ENCODE measurements around the gene LPP.

LPP gene

DNA sequence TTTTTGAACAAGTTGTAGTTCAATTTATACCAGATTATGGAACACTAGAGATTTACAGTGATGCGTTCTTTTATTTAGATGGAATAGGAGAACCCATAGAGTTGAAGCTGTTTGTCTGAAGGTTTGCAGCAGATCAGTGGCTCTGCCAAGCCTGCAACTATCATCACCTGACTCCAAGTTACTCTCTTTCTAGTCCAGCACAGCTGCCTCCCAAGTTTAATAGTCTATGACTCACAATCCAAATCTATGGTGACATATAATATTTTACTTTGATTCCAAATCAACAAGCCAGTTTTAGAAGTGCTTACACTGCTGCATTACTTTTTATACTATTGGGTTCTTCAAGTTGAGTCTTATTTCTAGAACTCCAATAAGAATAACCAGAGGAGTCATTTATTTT is 400.4 kb downstream of the LPP start:
- DNase-seq (ENCODE audit: low spot score) = no peak

DNA sequence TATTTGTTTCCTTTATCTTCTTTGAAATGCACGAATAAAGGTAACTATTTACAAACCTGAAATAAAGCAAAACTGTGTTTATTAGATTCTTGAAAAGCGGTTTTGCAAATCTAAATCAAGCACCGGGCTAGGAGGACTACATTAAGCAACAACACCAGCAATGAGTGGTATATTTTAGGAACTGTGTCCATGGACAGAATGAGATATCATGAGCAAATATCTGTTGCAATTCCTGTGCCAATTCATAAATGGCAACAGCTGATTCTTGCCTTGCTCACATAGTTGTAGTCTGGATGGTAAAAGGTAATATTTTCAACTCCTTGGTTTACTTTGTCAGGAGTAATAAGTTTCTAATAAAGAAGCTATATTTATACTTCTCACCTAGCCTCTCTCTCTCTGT is 403.3 kb downstream of the LPP start:
- DNase-seq (ENCODE audit: low spot score) = no peak

DNA sequence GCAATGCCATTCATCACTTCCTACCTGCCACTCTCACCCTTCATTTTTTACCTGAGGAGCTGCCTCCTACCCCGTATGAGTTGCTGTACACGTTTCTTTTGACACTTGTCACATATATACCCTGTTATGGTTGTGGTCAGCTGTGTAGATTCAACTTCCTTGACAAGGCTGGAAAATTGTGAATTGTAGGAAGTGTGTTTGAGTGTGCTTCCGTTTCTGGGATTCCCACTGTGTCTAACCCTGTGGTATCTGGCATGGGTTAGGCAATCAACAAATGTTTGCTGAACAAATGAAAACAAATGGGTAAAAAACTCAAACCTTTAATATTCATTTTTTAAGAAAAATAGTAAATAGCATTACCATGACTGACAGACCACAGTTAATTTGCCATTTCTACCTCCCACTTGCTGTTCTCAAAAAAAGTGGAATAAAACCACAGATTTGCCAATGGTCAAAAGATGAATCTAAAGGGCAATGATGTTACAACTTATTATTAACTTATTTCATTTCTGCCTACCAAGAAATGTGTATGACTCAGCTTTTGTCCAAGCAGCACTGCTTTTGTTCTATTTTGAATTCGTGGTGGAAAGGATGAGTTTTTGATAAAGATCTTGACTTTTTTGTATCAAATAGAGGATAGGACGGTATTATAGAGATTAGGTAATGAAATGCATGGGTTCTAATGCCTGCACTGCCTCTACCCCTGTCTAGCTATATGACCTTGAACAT is 404.6 kb downstream of the LPP start:
- DNase-seq (ENCODE audit: low spot score) = no peak

DNA sequence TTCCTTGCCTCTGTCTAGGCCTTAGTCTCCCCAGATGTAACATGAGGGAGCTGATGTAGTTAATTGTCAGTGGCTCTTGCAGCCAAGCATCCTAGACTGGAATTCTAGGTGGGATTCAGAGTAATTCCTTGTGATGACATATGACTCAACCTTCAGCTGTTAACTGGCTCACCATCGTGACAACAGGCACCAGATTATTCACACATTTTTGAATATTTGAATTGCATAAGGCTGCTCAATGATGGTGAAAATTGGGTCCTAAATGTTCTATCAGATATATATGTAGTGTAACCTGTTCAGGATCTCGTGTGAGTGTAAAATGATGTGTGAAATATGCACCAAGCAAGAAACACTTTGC is 405.1 kb downstream of the LPP start:
- no peak for DNase-seq (ENCODE audit: low spot score)

DNA sequence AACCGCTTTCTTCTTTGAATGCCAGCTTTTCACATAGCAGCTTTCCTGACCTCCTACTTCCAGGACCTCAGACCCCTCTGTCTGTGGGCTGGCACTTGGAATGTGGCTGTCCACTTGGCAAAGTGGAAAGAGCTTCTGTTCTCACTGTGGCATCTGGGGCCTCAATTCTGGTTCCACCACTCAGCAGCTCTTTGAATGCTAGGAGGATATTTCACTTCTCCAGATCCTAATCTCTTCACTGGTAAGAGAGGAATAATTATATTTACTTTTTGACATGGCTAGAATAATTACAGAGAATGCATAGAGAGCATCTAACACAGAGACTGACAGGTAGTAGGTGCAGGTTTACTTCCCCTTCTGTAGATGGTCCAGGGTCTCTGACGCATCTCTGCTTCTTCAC is 405.9 kb downstream of the LPP start:
- DNase-seq (ENCODE audit: low spot score) = no peak

DNA sequence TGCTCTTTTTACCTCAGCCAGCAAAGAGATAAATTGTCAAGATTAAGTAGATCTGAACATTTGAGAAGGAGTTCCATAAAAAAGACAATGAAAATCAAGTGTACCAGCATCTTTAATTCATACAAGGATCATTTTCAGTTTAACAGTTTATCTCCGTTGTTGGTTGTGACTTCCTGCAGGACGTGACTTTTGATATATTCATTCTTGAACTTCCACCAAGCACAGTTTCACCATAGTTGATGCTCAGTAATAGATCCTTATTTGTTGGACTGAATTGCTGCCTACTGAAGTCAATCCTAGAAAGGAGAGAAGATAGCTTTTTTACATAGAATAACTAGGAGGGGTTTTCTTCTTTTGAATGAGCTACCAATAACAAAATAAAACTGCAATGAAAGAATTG is 408.2 kb downstream of the LPP start:
- DNase-seq (ENCODE audit: low spot score) = no peak

DNA sequence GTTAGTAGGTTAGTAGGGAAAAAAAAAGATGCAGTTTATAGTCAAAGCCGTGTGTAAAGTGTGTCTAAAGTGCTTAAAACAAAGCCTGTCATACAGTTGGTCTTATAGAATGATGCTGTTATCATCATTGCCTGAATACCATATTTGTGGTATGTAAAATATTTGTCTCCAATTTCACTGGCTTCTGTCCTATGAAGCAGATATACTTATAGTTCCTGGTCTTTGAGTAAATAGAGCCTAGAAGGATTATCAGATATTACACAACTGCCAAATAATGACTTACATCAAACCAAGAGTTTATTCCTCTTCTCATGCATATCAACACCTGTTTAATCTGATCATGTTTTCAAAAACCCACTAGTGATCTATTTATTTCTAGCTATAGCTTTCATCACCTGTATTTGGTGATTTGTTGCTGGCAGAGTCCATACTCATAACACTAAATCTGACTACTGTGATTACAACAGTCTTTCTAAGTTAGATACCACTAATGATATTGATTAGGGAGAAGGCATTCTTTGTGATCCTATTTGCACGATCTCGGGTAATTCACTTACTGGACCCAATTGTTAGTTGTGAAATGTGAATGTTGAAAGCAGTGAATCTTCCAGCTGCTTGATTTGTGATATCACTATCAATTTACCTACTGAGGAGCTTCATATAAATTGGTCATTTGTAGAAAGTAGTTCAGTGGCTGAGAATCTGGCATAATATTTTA is 413.7 kb downstream of the LPP start:
- no peak for DNase-seq (ENCODE audit: low spot score)

DNA sequence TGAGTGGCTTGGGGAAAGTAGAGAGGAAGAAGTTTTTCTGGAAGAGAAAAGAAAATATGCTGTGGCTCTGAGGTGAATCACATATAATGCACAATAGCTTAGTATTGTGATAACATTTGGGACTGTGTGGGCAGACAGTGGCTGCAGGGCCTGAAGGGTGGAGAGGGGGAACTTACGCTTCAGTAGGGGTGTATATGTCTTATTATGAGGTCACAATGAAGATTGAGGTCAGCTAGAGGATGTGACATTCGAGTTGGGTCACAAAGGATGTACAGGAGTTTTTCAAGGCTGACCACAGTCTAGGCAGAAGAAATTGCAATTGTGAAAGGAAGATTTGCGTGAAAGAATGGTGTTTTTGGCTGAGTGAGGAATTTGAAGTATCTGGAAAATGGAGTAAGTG is 414.8 kb downstream of the LPP start:
- no peak for DNase-seq (ENCODE audit: low spot score)

DNA sequence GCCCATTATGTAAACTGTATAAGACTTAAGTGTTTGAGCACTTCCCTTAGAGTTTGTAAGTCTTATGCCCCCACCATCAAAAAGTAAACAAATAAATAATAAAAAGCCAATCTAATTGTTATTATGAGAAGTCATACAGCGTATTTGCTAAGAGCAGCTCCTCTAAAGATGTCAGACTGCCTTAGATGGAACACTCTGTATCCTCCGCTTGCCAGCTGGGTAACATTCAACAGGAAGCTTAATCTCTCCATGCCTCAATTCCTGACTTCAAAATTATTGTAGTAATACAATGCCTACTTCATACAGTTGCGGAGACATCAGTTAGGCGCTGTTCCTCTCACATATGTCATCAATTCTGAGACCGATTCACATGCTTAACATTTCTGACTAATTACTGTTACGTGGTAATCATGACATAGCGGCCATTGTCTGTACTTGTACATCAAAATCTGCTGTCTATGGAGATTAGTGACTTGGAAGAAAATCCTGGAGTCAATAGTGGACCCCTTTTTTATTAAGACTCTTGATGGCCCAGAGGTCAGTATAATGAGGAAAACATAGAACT is 417.7 kb downstream of the LPP start:
- no peak for DNase-seq (ENCODE audit: low spot score)

DNA sequence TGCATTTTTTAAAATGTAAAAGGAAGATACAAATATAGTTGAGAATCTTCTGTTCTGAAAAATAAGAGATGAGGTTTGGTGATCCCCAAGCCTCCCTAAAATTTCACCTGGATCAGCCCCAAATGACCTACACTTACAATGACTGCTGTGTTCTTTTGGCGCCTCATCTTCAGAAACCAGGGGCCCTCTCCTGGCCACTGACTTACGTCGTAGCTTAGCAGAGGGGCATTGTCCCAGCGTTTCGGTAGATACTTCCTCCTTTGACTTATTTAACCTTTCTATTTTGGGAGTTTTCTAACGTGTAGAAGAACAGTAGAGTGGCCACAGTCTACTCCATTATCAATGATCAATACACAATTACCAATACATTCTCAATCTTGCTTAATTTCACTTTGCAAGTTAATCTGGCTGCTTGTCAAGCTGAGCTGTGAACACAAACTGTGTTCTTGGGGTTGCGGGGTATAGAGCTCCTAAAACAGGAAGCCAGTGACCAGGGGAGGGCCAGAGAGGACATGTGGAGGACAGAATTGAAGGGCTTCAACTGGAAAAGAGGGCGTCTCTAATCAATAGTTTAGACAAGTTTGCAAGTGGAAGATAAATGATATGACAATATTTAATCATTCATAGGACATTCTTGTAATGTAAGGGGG is 419.5 kb downstream of the LPP start:
- no peak for DNase-seq (ENCODE audit: low spot score)

DNA sequence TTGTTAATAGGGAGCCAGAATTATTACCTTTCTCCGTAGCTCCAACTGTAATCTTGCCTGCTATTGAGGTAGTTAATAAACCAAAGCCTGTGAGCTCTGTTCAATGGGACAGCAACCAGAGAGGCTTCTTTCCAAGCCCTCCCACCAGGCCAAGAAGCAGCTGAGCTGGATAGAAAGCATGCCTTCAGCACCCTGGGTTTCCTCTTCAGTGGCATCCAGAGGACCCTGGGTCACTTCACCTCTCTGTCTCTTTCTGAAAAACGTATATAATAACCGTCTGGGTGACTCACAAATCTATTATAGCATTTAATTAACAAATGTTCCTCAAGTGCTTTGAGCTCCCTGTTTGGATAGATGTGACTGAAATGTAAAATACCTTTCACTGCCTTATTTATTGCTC is 420.0 kb downstream of the LPP start:
- no peak for DNase-seq (ENCODE audit: low spot score)

DNA sequence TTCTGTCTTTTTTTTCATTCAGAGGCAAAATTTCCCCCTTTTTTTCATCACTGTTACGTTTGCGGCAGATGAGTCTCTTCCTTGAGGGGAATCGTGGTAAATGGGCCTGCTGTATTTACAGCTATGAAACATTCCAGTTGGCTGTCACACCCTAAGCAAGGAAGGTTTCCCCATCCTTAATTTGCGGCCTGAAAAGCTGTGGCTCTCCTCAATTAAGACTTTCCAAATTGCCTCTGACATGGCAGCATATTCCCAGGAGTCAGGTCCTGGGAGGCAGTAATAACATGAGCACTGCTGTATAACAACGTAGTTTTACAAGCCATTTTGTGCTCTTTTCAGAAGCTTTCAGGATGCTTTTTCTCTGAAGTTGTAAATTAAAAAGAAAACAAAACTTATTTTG is 420.9 kb downstream of the LPP start:
- DNase-seq (ENCODE audit: low spot score) = no peak

DNA sequence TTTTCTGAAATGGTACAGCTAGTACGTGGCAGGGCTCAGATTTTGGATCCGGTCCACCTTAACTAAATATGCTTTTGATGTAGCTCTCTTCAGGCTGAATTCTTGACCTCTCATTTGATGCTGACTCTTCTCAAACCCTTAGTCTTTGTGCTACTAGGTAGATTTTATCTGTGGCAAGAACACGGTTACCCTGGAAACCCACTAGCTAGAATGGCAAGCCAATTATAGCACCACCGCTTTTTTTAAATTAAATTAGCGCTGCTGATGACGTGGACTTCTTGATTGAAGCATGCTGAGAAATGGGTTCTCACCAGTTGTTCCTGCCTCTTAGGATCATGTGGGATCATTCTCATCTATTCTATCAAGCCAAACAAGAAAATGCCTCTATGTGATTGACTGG is 421.5 kb downstream of the LPP start:
- no peak for DNase-seq (ENCODE audit: low spot score)

DNA sequence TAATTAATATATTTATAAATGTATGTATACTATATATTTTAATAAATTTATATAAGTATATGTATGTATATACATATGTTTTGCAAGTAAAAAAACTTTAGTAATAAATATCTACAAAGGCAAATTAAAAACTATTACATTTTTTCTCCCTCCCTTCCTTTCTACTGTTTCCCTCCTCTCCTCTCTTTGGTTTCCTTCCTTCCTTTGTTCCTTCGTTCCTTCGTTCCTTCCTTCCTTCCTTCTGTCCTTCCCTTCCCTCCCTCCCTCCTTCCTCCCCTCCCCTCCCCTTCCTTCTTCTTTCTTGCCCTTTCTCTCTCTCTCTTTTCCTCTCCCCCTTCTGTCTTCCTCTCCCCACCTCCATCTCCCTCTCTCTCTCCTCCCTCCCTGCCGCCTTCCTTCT is 423.6 kb downstream of the LPP start:
- DNase-seq (ENCODE audit: low spot score) = no peak

DNA sequence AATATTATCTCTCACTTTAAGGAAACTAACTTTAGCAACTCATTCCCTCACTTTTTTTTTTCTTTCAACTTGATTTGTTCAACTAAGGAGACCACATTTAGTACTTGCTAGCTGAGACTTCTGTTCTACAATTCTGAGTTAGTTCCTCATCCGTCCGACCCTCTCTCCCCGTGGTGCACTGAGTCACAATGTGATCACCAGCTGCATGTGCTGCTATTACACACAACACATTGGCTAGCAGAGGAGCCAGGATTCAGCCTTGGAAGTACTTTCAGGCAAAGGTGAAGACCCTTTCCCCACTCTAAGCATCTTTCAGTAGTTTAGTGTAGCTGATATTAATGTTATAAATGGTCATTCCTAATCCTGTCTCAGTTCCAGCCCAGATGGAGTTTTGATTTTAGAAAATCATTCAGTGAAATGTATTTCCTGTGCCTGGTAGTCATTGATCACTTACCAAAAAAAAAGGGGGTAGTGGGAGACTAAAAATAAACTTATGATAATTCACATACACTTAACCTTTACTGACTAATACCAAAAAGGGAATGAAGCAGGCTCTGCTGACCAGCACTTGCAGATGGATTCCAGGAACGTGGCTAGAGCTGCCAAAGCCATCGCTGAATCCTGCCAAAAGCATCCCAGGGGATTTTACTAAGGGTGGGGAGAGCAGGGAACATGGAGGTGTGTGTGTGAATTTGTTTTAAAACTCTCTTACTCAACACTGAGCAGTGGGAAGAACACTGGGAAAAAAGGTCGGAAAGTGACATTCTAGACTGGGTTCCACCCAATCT is 424.8 kb downstream of the LPP start:
- peak; percentile 85 for DNase-seq (ENCODE audit: low spot score)

DNA sequence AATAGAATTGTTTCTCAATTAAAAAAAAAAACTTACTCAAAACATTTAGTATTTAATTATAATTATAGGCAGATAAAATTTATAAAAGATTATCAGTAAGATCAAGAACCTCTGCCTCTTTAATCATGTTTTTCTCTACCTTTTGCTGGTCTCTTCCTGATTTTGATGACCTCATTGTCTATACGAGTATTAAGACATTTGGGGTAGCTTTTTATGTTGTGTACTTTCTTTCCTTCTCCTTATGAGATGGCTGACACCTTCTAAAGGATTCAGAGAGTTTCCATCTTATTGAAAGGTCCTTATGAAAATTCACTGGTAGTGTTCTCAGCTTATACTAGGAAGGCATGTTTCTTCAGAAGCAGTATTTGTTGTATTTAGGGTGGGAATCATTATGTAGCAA is 426.3 kb downstream of the LPP start:
- DNase-seq (ENCODE audit: low spot score) = no peak

DNA sequence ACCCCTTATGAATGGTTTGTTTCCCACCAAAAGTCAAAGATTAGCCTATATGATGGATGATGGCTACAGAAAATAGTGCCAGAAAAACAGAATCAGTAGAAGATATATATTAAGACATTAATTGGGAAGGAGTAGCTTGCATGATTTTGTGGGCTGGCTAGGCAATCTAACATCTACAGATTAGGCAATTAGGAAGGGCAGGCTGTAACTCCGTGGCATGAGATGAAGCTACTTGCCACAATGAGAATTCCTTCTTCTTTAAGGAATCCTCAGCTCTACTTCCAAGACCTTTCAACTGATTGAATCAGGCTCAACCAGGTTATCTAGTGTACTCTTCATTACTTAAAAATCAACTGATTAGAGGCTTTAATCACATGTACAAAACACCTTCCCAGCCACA is 426.7 kb downstream of the LPP start:
- DNase-seq (ENCODE audit: low spot score) = no peak

DNA sequence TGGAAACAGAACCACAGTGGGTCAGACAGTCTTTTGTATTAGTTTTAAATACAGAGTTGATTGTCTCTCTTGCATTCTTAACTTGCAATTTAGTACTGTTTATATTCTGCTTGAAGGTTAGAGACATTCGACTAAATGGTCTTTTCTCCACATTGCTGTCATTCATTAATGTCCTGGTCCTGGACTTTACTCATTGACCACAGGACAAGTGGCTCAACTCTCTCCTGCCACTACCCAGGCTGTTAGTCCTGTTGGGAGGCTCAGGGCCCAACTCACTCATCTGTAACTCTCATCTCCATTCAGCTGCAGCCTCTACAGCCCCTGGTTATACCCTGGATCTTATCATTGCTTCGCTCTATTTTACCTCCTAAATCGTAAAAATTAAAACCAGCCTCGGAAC is 427.4 kb downstream of the LPP start:
- no peak for DNase-seq (ENCODE audit: low spot score)

DNA sequence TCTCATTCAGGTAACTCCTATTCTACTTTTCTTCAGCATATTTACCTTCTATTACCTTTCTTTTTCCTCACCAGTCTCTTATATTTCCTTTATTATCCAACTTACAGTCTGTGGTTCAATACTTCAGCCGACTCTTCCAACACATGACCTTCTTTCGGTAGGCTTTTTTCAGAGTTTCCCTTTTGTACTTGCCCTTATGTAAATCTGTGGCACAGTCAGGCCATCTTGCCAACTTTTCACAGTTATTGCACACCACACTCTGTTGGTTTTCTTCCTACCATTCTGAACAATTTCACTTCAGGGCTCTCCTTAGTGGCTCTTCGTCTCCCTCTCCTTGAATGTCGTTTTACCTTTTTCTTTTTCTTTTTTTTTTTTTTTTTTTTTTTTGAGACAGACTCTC is 427.8 kb downstream of the LPP start:
- DNase-seq (ENCODE audit: low spot score) = no peak

DNA sequence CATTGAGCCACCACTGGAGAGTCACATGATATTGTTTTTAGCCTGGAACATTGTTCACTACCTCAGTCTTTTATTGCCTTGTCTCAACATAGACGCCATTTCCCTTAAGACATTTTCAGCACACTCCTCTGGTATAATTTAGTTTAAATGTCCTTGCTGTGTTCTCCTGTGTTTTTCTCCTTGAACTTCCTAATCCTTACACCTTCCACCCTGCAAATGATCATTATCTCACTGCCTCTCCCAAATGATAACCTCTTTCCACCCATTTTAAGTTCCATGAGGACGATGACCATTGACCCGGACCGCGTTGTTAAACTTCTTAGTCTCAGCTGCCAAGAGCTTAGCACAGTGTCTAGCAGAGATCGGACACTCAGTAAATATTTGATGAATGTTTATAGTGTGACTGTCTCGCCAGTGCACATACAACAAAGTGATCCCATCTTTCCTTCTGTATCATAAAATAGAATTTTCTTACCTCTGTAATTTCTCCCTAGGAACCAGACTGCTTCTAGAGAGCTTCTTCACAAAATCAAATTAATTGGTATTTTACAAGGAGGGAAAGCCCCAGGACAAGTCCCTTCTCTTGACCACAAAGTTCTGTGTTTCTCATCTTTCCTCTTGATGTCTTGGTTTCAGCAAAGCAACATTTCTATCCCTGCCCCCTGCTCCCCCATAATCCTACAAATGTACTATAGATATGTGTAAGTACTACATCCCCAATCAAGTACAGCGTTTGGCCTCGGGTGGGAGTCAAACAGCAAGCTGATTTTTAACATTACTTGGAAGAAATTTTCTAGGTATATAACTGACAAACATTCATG is 429.6 kb downstream of the LPP start:
- no peak for DNase-seq (ENCODE audit: low spot score)

DNA sequence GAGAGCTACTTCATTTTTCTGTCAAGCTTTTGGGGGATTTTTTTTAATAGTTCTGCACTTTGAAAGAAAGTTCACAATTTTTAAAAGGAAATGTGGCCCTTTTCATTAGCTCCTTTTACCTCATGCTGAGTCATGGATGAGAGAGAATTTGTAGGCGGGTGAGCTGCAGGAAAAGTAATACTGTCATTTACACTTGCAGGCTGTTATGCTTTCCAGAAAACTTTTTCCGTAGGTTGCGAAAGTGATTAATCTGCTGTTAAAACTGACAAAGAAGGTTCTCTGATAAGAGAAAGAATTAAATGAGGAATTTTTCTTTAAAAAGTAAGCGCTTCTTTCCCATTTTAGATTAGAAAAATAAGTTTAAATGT is 430.2 kb downstream of the LPP start:
- no peak for DNase-seq (ENCODE audit: low spot score)

All from left forelimb (tissue), 1 donor.